H1 (cell line): Measurements from ENCODE around the gene MED13. TPM values are rescaled to one million over a fixed set of nuclear protein-coding genes. Genes with fewer than 3 reads are reported as not detected.

Source experiments
- CTCF ChIA-PET: fragments of 300-600 bp; sonication (Branson Sonifier 250); formaldehyde crosslinking; loops from one replicate; lab custom pipeline; 2021; ENCODE audit not compliant: partially characterized antibody; lab: Charles Lee
- POLR2A ChIA-PET: fragments of 300-600 bp; sonication (Branson Sonifier 250); formaldehyde crosslinking; loops from one replicate; lab custom pipeline; 2021; ENCODE audit warnings: inconsistent platforms; ENCODE audit not compliant: partially characterized antibody; lab: Charles Lee
- DNase-seq, 2 experiments: peaks; one replicate each; pipeline versions ENCODE4 v3.0.0 to v3.0.0-alpha.2; 2010 to 2022; ENCODE audit warnings: low spot score in 2 of 2, low read depth in 1 of 2, mixed read lengths in 1 of 2
- FAIRE-seq: peaks from 2 replicates; lab custom pipeline; 2011; peaks lifted over from hg19 to GRCh38; lab: Jason Lieb, UNC
- H2AFZ ChIP-seq: 2 replicates; pipeline ENCODE4 v1.8.1; 2012; ENCODE audit warnings: low read length, inconsistent platforms
- H2AK5ac ChIP-seq: 2 replicates; pipeline ENCODE4 v1.6.1; 2013; ENCODE audit warnings: low read depth, low read length
- H2BK120ac ChIP-seq: replicated peaks from 2 replicates; pipeline ENCODE3; 2013; ENCODE audit warnings: low read depth, low read length, inconsistent platforms
- H2BK12ac ChIP-seq: 2 replicates; pipeline ENCODE4 v1.6.1; 2013; ENCODE audit warnings: low read depth, low read length
- H2BK15ac ChIP-seq: 2 replicates; pipeline ENCODE4 v1.6.1; 2013; ENCODE audit warnings: low read length
- H2BK20ac ChIP-seq: 2 replicates; pipeline ENCODE4 v1.6.1; 2013; ENCODE audit warnings: low read length
- H2BK5ac ChIP-seq: 2 replicates; pipeline ENCODE4 v1.6.1; 2013; ENCODE audit warnings: low read depth, low read length
- H3K14ac ChIP-seq: 2 replicates; pipeline ENCODE4 v1.6.1; 2013; ENCODE audit warnings: inconsistent platforms; ENCODE audit not compliant: insufficient read length
- H3K18ac ChIP-seq: 2 replicates; pipeline ENCODE4 v1.6.1; 2013; ENCODE audit warnings: low read length; ENCODE audit errors: extremely low read depth
- H3K23ac ChIP-seq: 2 replicates; pipeline ENCODE4 v1.6.1; 2013; ENCODE audit warnings: inconsistent platforms; ENCODE audit not compliant: insufficient read length
- H3K23me2 ChIP-seq: 2 replicates; pipeline ENCODE4 v1.6.1; 2013; ENCODE audit warnings: low read depth, low read length
- H3K27ac ChIP-seq: 2 replicates; pipeline ENCODE4 v1.6.1; 2011; ENCODE audit warnings: low read depth, low read length, inconsistent platforms
- H3K27me3 ChIP-seq, 4 experiments: replicated peaks in 1 of 4; 1 replicate in 1 of 4; 2 replicates in 3 of 4; pipeline versions ENCODE4 v1.6.1 to v1.8.1; 2011 to 2013; ENCODE audit warnings: low read length in 3 of 4, mild to moderate bottlenecking in 3 of 4, inconsistent platforms in 2 of 4, mixed read lengths in 2 of 4, moderate library complexity in 1 of 4; ENCODE audit not compliant: control insufficient read depth in 3 of 4, insufficient read depth in 3 of 4; ENCODE audit errors: extremely low read depth in 1 of 4
- H3K36me3 ChIP-seq, 4 experiments: 2 replicates each; pipeline versions ENCODE4 v1.6.1 to v1.8.1; 2011 to 2013; ENCODE audit warnings: mild to moderate bottlenecking in 4 of 4, low read length in 3 of 4, moderate library complexity in 2 of 4, control low read depth in 1 of 4, inconsistent platforms in 1 of 4; ENCODE audit not compliant: insufficient read depth in 4 of 4, control insufficient read depth in 2 of 4
- H3K4ac ChIP-seq: replicated peaks from 2 replicates; pipeline ENCODE3; 2013; ENCODE audit warnings: low read length, low read depth, mixed read lengths, inconsistent platforms; ENCODE audit not compliant: insufficient read length
- H3K4me1 ChIP-seq, 4 experiments: replicated peaks in 1 of 4; 1 replicate in 1 of 4; 2 replicates in 3 of 4; pipeline versions ENCODE4 v1.6.1 to v1.8.1; 2011 to 2013; ENCODE audit warnings: low read length in 3 of 4, inconsistent platforms in 2 of 4, mixed read lengths in 1 of 4; ENCODE audit not compliant: insufficient read depth in 4 of 4, control insufficient read depth in 3 of 4
- H3K4me2 ChIP-seq, 2 experiments: 2 replicates each; pipeline versions ENCODE4 v1.6.1 to v1.8.1; 2011 to 2013; ENCODE audit warnings: low read depth in 2 of 2, low read length in 2 of 2, control low read depth in 1 of 2, inconsistent platforms in 1 of 2, mild to moderate bottlenecking in 1 of 2; ENCODE audit not compliant: insufficient read depth in 1 of 2
- H3K4me3 ChIP-seq, 4 experiments: fragments of 200-600, 300-600 bp in 1 of 4; sonication (generic), shearing (Covaris generic), sonication (Bioruptor Twin) in 1 of 4; 2 replicates each; pipeline versions ENCODE4 v1.5.1 to v1.8.1; 2011 to 2016; ENCODE audit warnings: low read length in 4 of 4, low read depth in 3 of 4, control low read depth in 2 of 4, inconsistent platforms in 2 of 4, mild to moderate bottlenecking in 2 of 4, mixed read lengths in 1 of 4, moderate library complexity in 1 of 4; ENCODE audit not compliant: insufficient read depth in 2 of 4; ENCODE audit errors: extremely low read depth in 1 of 4
- H3K56ac ChIP-seq: replicated peaks from 2 replicates; pipeline ENCODE3; 2013; ENCODE audit warnings: low read depth, mild to moderate bottlenecking, mixed read lengths, low read length, inconsistent platforms; ENCODE audit not compliant: insufficient read length
- H3K79me1 ChIP-seq: 2 replicates; pipeline ENCODE4 v1.6.1; 2013; ENCODE audit warnings: low read depth, low read length, control low read depth
- H3K79me2 ChIP-seq, 2 experiments: 2 replicates each; pipeline versions ENCODE4 v1.6.1 to v1.8.1; 2012 to 2013; ENCODE audit warnings: low read length in 2 of 2, mild to moderate bottlenecking in 2 of 2, inconsistent platforms in 1 of 2; ENCODE audit not compliant: insufficient read depth in 2 of 2, control insufficient read depth in 1 of 2
- H3K9ac ChIP-seq, 4 experiments: replicated peaks in 1 of 4; 1 replicate in 1 of 4; 2 replicates in 3 of 4; pipeline versions ENCODE4 v1.6.1 to v1.8.1; 2011 to 2013; ENCODE audit warnings: low read depth in 3 of 4, low read length in 3 of 4, control low read depth in 2 of 4, mild to moderate bottlenecking in 2 of 4, moderate library complexity in 2 of 4, inconsistent platforms in 1 of 4; ENCODE audit errors: extremely low read depth in 1 of 4
- H3K9me3 ChIP-seq, 2 experiments: 2 replicates each; pipeline versions ENCODE4 v1.6.1 to v1.8.1; 2012 to 2013; ENCODE audit warnings: mild to moderate bottlenecking in 2 of 2, moderate library complexity in 2 of 2, control low read depth in 1 of 2, inconsistent platforms in 1 of 2, low read depth in 1 of 2, low read length in 1 of 2, mixed read lengths in 1 of 2; ENCODE audit not compliant: insufficient read depth in 2 of 2
- H4K20me1 ChIP-seq, 2 experiments: replicated peaks in 1 of 2; 2 replicates each; pipeline versions ENCODE3 to v1.8.1; 2011 to 2013; ENCODE audit warnings: inconsistent platforms in 2 of 2, low read length in 2 of 2, mild to moderate bottlenecking in 1 of 2; ENCODE audit not compliant: insufficient read depth in 2 of 2, control insufficient read depth in 1 of 2
- H4K5ac ChIP-seq: 2 replicates; pipeline ENCODE4 v1.6.1; 2013; ENCODE audit warnings: low read length, low read depth, mixed read lengths, inconsistent platforms; ENCODE audit not compliant: insufficient read length
- H4K8ac ChIP-seq: 2 replicates; pipeline ENCODE4 v1.8.0; 2013; ENCODE audit warnings: mild to moderate bottlenecking, moderate library complexity, low read length, inconsistent platforms; ENCODE audit not compliant: insufficient read depth; ENCODE audit errors: extremely low read depth
- H4K91ac ChIP-seq: replicated peaks from 2 replicates; pipeline ENCODE3; 2013; ENCODE audit warnings: low read length, mixed read lengths, inconsistent platforms; ENCODE audit not compliant: insufficient read length
- BACH1 ChIP-seq: IDR thresholded peaks from 2 replicates; pipeline ENCODE4 v1.6.1; 2012; ENCODE audit warnings: low read length, improper control_type of control experiment
- JUND ChIP-seq: IDR thresholded peaks from 2 replicates; pipeline ENCODE4 v1.6.1; 2011; ENCODE audit warnings: mild to moderate bottlenecking, improper control_type of control experiment, low read length
- KDM1A ChIP-seq: fragments of 200-600, 300-600 bp; sonication (generic); IDR thresholded peaks from 2 replicates; pipeline ENCODE4 v1.7.1; 2016; ENCODE audit warnings: mild to moderate bottlenecking, low read length, borderline replicate concordance
- KDM5A ChIP-seq: fragments of 200-600 bp; IDR thresholded peaks from 2 replicates; pipeline ENCODE4 v1.7.1; 2012; ENCODE audit warnings: mild to moderate bottlenecking, low read length, inconsistent platforms, mixed read lengths
- NANOG ChIP-seq: IDR thresholded peaks from 2 replicates; pipeline ENCODE4 v1.6.1; 2011; ENCODE audit warnings: low read length, low read depth, mild to moderate bottlenecking, inconsistent platforms; ENCODE audit not compliant: insufficient read depth, poor library complexity, severe bottlenecking
- POLR2AphosphoS5 ChIP-seq: IDR thresholded peaks from 2 replicates; pipeline ENCODE4 v1.6.1; 2011; ENCODE audit warnings: low read depth, low read length
- RFX5 ChIP-seq: IDR thresholded peaks from 2 replicates; pipeline ENCODE4 v1.6.1; 2011; ENCODE audit warnings: low read depth, low read length, improper control_type of control experiment, borderline replicate concordance
- SIRT6 ChIP-seq: IDR thresholded peaks from one replicate; pipeline ENCODE4 v1.7.1; 2012; ENCODE audit warnings: low read length, inconsistent platforms
- SP1 ChIP-seq: IDR thresholded peaks from 2 replicates; pipeline ENCODE4 v1.6.1; 2011; ENCODE audit warnings: low read depth, low read length
- SUZ12 ChIP-seq: fragments of 200-600 bp; sonication (generic); IDR thresholded peaks from 2 replicates; pipeline ENCODE4 v1.6.1; 2012; ENCODE audit warnings: mild to moderate bottlenecking, inconsistent platforms, low read length, moderate library complexity, mixed read lengths
- TAF7 ChIP-seq: optimal IDR thresholded peaks from 2 replicates; pipeline ENCODE3; 2011; ENCODE audit warnings: low read depth, mild to moderate bottlenecking, inconsistent platforms, low read length, moderate library complexity, borderline replicate concordance
- TCF12 ChIP-seq: IDR thresholded peaks from 2 replicates; pipeline ENCODE4 v1.6.1; 2011; ENCODE audit warnings: low read depth, mild to moderate bottlenecking, low read length
- YY1 ChIP-seq: IDR thresholded peaks from 2 replicates; pipeline ENCODE4 v1.6.1; 2011; ENCODE audit warnings: low read depth, mild to moderate bottlenecking, low read length
- WGBS, 2 experiments: shearing (Covaris generic) in 1 of 2; methylation state at CpG; one replicate each; pipeline versions ENCODE4 v1.1.6 to v1.1.7; 2013 to 2015; ENCODE audit warnings: low lambda C conversion rate in 2 of 2, mixed read lengths in 2 of 2, inconsistent platforms in 1 of 2, low coverage in 1 of 2, missing lambda C conversion rate in 1 of 2; ENCODE audit not compliant: insufficient replicate concordance in 2 of 2, insufficient coverage in 1 of 2, insufficient read length in 1 of 2; ENCODE audit errors: extremely low coverage in 1 of 2, missing lambda C conversion rate in 1 of 2; 5-methylcytosine and 5-hydroxymethylcytosine counted together
- polyA plus RNA-seq, 7 experiments: library from polyadenylated mRNA; depleted of rRNA in 3 of 7; stranded (reverse) in 5 of 7; unstranded in 2 of 7; fragments of >200 nt in 5 of 7; fragments of 200-250 nt in 2 of 7; gene quantifications; 1 replicate in 5 of 7; 2 replicates in 1 of 7; 4 replicates in 1 of 7; pipeline versions ENCODE4 v1.2.1 to v1.2.3, GENCODE V29; 2011 to 2013; ENCODE audit warnings: missing spikeins in 2 of 7, mixed read lengths in 2 of 7
- total RNA-seq: library from RNA; stranded (reverse); fragmentation: NEBNext Ultra II Directional; extraction: Animal tissue kit (Norgen Biotek cat#: 25700); gene quantifications from 2 replicates; pipeline ENCODE4 v1.2.1, GENCODE V29; 2021
- TF ChIP-seq, protein P1 (sequence below): IDR thresholded peaks from 2 replicates; pipeline ENCODE4 v1.6.1; 2011; ENCODE audit warnings: low read length, improper control_type of control experiment

Gene MED13
- total and polyA plus RNA-seq, 2 of the 8 experiments (the other 6 are each of a cell fraction or from before 2014, with no cell fraction given): 11.3 to 44.8 TPM

DNA sequence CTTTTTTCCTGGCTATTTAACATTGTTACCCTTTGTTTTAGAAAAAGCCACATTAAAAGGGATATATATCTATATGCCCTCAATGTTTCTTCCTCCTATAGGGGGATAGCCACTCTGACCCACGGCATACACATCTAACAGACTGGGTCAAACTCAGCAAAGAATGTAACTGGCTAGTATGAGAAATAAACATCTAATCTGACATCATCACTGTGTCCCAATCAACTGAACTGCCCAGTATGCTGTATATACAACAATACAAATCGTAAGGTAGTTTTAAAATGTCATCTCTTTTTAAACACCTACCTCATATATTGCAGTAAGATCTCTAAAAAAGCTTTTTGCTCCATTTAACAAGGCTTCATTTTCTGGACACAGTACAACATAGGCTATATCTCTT, 97.3 kb downstream of the MED13 start:
- Histone ChIP-seq H3K9ac (no peak overlapping the region), H2BK15ac (no peak overlapping the region), H4K8ac (no peak overlapping the region), H3K4ac (no peak overlapping the region), H4K20me1 (peaks cover 0 to 2% of the 10 kb centered on the region in 2 experiments), H2AK5ac (no peak overlapping the region), H3K23ac (no peak overlapping the region), H2BK20ac (no peak overlapping the region), H3K36me3 (peaks cover 13 to 83% (median 44%) of the 10 kb centered on the region in 4 experiments), H2AFZ (no peak overlapping the region), H2BK120ac (no peak overlapping the region), H3K27me3 (no peaks in the 10 kb centered on the region), H3K4me2 (no peak overlapping the region), H3K14ac (no peak overlapping the region), H3K56ac (no peak overlapping the region), H3K18ac (no peak overlapping the region), H3K4me1 (0 out of 7 replicates have a peak, but pooled peaks cover 0 to 3% (median 0%) of the 10 kb centered on the region in 4 experiments), H3K79me1 (no peaks in the 10 kb centered on the region), H2BK5ac (no peak overlapping the region), H3K4me3 (no peak overlapping the region), H3K27ac (no peak overlapping the region), H4K91ac (no peak overlapping the region), H3K23me2 (no peaks in the 10 kb centered on the region), H2BK12ac (no peak overlapping the region), H4K5ac (no peak overlapping the region), H3K9me3 (no peaks in the 10 kb centered on the region), H3K79me2 (peaks cover 0 to 3% of the 10 kb centered on the region in 2 experiments; a peak in 2 of 4 replicates)
- 94% methylated on average over 2 of the region's 2 CpGs; no CpG with 5 or more reads in 1 of the 2 experiments for WGBS, 2 experiments
- ChIA-PET CTCF (no interaction called here), POLR2A (interaction anchor here (1.2 kb wide), 1 partner anchor 12 kb away, joined by 3 read pairs; no protein-coding TSS in a partner anchor)
- FAIRE-seq (no peak), DNase-seq (no peak)
- TF ChIP-seq TAF7 (no peak), TCF12 (no peak), NANOG (no peak), SIRT6 (no peak), BACH1 (no peak), YY1 (no peak), KDM5A (no peak), SUZ12 (no peak), POLR2AphosphoS5 (no peak), SP1 (no peak), KDM1A (no peak), RFX5 (no peak), JUND (no peak)
- TF ChIP-seq, protein P1, sequence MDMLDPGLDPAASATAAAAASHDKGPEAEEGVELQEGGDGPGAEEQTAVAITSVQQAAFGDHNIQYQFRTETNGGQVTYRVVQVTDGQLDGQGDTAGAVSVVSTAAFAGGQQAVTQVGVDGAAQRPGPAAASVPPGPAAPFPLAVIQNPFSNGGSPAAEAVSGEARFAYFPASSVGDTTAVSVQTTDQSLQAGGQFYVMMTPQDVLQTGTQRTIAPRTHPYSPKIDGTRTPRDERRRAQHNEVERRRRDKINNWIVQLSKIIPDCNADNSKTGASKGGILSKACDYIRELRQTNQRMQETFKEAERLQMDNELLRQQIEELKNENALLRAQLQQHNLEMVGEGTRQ: no peak
